Kidney (tissue), 14 donors: ENCODE data around the gene NOTCH2. TPM values are rescaled to one million over a fixed set of nuclear protein-coding genes. Genes with fewer than 3 reads are reported as not detected.

ENCODE experiments used
- DNase-seq, 5 donors: peaks; one replicate each; pipeline ENCODE4 v3.0.0-alpha.2; 2013 to 2020
- FAIRE-seq: peaks from 2 replicates; lab custom pipeline; 2012; peaks lifted over from hg19 to GRCh38; lab: Jason Lieb, UNC
- H3K27ac ChIP-seq, 2 donors: one replicate each; pipeline ENCODE4 v1.7.0; 2013; ENCODE audit warnings: low read depth in 2 of 2, low read length in 2 of 2, inconsistent platforms in 1 of 2
- H3K27me3 ChIP-seq: one replicate; pipeline ENCODE4 v1.7.1; 2013; ENCODE audit warnings: low read length, inconsistent platforms; ENCODE audit not compliant: control insufficient read depth, insufficient read depth
- H3K36me3 ChIP-seq, 3 donors: one replicate each; pipeline versions ENCODE4 v1.7.0 to v1.7.1; 2013; ENCODE audit warnings: low read length in 3 of 3, control low read depth in 1 of 3, inconsistent platforms in 1 of 3; ENCODE audit not compliant: insufficient read depth in 3 of 3, control insufficient read depth in 2 of 3
- H3K4me1 ChIP-seq, 3 donors: one replicate each; pipeline versions ENCODE4 v1.7.0 to v1.7.1; 2013; ENCODE audit warnings: low read length in 3 of 3, inconsistent platforms in 1 of 3, low read depth in 1 of 3; ENCODE audit not compliant: control insufficient read depth in 2 of 3, insufficient read depth in 2 of 3
- H3K4me3 ChIP-seq, 3 donors: one replicate each; pipeline versions ENCODE4 v1.7.0 to v1.8.1; 2013; ENCODE audit warnings: low read length in 3 of 3, control low read depth in 1 of 3, inconsistent platforms in 1 of 3
- H3K9ac ChIP-seq, 3 donors: one replicate each; pipeline versions ENCODE4 v1.7.0 to v1.7.1; 2013; ENCODE audit warnings: low read length in 3 of 3, control low read depth in 1 of 3, inconsistent platforms in 1 of 3
- H3K9me3 ChIP-seq, 3 donors: one replicate each; pipeline versions ENCODE4 v1.7.0 to v1.7.1; 2013; ENCODE audit warnings: low read length in 3 of 3, control low read depth in 1 of 3, inconsistent platforms in 1 of 3; ENCODE audit not compliant: control insufficient read depth in 2 of 3, insufficient read depth in 1 of 3
- CTCF ChIP-seq: IDR thresholded peaks from 3 replicates; pipeline ENCODE4 v1.5.1; 2012; ENCODE audit warnings: mild to moderate bottlenecking, moderate library complexity, borderline replicate concordance; ENCODE audit not compliant: insufficient read depth; ENCODE audit errors: extremely low read depth
- intact Hi-C: fragments of 100-400 bp; cut with DNase I; formaldehyde crosslinking; loops from one replicate; pipeline ENCODE4 v1.11.1; 2022
- polyA plus RNA-seq: library from polyadenylated mRNA; stranded (reverse); fragments of 350-450 nt; fragmentation: Illumina TruSeq; extraction: RNeasy Lipid Tissue Mini Kit (QIAGEN cat#74804); gene quantifications from one replicate; pipeline ENCODE4 v1.2.3, GENCODE V29; 2014; ENCODE audit warnings: low read depth, low replicate concordance; ENCODE audit not compliant: insufficient read depth
- total RNA-seq: library from RNA; stranded (reverse); fragmentation: NEBNext Ultra II Directional; extraction: Animal tissue kit (Norgen Biotek cat#: 25700); gene quantifications from one replicate; pipeline ENCODE4 v1.2.1, GENCODE V29; 2021
- donor health status: control.
- donor health status: control.
- donor health status: control.
- donor health status: control.
- donor health status: control.
- donor health status: DM: yes; HTN: yes; CAD: no.
- donor health status: Normal renal cell carcinoma (clear cell type).

NOTCH2 gene
- total and polyA plus RNA-seq, 2 donors from 2014 or later, result 4.9 to 113 TPM

DNA sequence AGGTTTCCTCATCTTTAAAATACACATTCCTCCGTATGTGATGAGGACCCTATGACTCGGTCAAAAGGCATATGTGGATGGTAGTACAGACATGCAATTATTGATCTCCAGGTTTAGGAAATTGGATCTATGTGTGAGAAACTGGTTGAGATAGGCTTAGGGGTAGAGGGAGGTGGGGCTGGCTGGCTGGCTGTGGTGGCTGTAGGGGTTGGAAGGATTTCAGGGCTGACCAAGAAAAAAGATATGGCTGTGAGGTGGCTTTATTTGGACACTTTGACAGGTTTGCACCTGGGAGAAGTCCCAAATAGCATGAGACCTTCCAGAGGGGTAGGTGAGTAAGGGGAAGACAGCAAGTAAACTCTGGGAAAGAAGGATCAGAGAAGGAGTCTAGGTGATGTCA, 133.5 kb downstream of the NOTCH2 start:
- FAIRE-seq (no peak), DNase-seq (no peak)
- intact Hi-C loops, result no loop called here
- Histone ChIP-seq H3K4me3 (no peak overlapping the region), H3K4me1 (no peaks in the 10 kb centered on the region), H3K9me3 (peaks cover 2 to 6% (median 5%) of the 10 kb centered on the region in 3 donors), H3K9ac (no peak overlapping the region), H3K36me3 (peaks cover 29 to 38% (median 34%) of the 10 kb centered on the region in 3 donors), H3K27me3 (no peaks in the 10 kb centered on the region), H3K27ac (no peak overlapping the region)
- no peak for TF ChIP-seq CTCF

- Histone ChIP-seq H3K36me3 (peaks cover 26 to 36% (median 32%) of the 10 kb centered on the region in 3 donors), H3K4me1 (no peaks in the 10 kb centered on the region), H3K27ac (no peak overlapping the region), H3K4me3 (no peak overlapping the region), H3K27me3 (no peaks in the 10 kb centered on the region), H3K9me3 (peaks cover 2 to 6% (median 5%) of the 10 kb centered on the region in 3 donors), H3K9ac (no peak overlapping the region)
- no peak for TF ChIP-seq CTCF
- no peak for FAIRE-seq
- DNase-seq, result no peak
- intact Hi-C loops, result no loop called here
Measured at GRCh38 chr1:119935373-119935772, 134.1 kb downstream of the NOTCH2 start.

DNA sequence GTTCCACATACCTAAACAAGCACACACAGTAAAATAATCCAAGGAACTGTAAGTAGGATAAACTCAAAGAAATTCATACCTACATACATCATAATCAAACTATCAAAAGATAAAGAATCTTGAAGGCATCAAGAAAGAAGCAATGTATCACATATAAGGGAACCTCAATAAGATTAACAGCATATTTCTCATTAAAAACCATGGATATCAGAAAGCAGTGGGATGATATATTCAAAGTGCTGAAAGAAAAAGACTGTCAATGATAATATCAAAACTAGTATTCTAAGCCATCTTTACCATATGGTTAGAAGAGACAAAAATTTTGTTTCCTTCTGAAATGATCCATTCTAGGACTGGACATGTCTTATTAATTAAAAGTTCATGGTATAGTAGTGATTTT, 136.1 kb downstream of the NOTCH2 start:
- intact Hi-C loops, result no loop called here
- FAIRE-seq (no peak), DNase-seq (no peak)
- H3K36me3 ChIP-seq, result peaks cover 24 to 44% (median 26%) of the 10 kb centered on the region in 3 donors
- H3K9ac ChIP-seq, result no peak overlapping the region
- H3K27me3 ChIP-seq, result no peaks in the 10 kb centered on the region
- H3K4me1 ChIP-seq, result no peaks in the 10 kb centered on the region
- no peak overlapping the region for H3K4me3 ChIP-seq
- no peak overlapping the region for H3K27ac ChIP-seq
- no peak for TF ChIP-seq CTCF
- peaks cover 2 to 6% (median 5%) of the 10 kb centered on the region in 3 donors for H3K9me3 ChIP-seq
